Muscle layer of colon (tissue), 2 donors: ENCODE measurements around the gene MYL5.
"Not testable (repeated sequence)": the region's sequence is repeated elsewhere in the genome, so short reads cannot be mapped to it uniquely, and the experiment has no call there.

ENCODE experiments used
- H3K27ac ChIP-seq: one replicate; pipeline ENCODE4 v1.7.0; 2013; ENCODE audit warnings: low read depth, mild to moderate bottlenecking, low read length, moderate library complexity
- H3K27me3 ChIP-seq, 2 donors: one replicate each; pipeline ENCODE4 v1.7.0; 2013; ENCODE audit warnings: low read length in 2 of 2, mild to moderate bottlenecking in 2 of 2; ENCODE audit not compliant: insufficient read depth in 2 of 2, control insufficient read depth in 1 of 2
- H3K36me3 ChIP-seq: one replicate; pipeline ENCODE4 v1.7.0; 2013; ENCODE audit warnings: mild to moderate bottlenecking, low read length; ENCODE audit not compliant: insufficient read depth
- H3K4me1 ChIP-seq: one replicate; pipeline ENCODE4 v1.7.0; 2013; ENCODE audit warnings: mild to moderate bottlenecking, low read length; ENCODE audit not compliant: insufficient read depth
- H3K4me3 ChIP-seq, 2 donors: one replicate each; pipeline ENCODE4 v1.7.0; 2013; ENCODE audit warnings: low read length in 2 of 2, low read depth in 1 of 2, mild to moderate bottlenecking in 1 of 2, moderate library complexity in 1 of 2
- H3K9ac ChIP-seq: one replicate; pipeline ENCODE4 v1.7.0; 2013; ENCODE audit warnings: low read length
- H3K9me3 ChIP-seq: one replicate; pipeline ENCODE4 v1.7.0; 2013; ENCODE audit warnings: mild to moderate bottlenecking, low read length
- donor health status: abdominal sarcoma.
- donor health status: Adenocarcinoma of cecum.

Gene MYL5

DNA sequence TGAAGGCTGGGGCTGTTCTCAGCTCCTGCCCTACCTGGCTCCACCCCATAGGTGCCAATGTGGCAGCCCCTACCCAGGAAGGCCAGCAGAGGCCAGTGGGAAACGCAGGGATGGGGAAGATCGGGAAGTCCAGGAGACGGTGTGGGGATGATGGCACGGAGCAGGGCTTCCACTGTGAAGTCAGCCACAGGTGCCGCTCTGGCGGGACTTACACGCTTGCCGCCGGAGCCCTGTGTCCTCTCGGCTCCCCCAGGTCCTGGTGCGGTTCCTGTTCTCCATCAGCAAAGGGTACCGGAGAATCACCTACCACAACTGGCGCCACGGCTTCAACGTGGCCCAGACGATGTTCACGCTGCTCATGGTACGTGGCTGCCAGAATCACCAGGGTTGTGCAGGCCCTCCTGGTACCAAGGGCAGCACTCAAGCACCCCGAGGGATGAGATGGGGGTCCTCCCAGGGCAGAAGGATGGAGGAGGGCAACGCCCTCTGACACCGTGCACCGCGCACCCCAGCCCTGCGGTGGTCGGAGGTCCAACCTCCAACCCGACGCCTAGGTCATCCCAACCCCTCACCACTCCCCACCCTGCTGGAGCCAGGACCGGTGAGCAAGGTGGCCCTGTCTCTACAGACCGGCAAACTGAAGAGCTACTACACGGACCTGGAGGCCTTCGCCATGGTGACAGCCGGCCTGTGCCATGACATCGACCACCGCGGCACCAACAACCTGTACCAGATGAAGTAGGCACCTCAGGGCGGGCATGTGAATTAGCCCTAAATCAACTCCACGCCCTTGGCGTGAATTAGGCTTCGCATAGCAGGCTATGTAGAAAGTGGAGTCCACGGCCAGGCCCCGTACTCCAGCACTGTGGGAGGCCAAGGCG lies 12.2 kb upstream of the MYL5 start:
- Histone ChIP-seq H3K9me3 (no peaks in the 10 kb centered on the region), H3K4me3 (no peak overlapping the region), H3K27ac (no peak overlapping the region), H3K9ac (no peak overlapping the region), H3K27me3 (no peaks in the 10 kb centered on the region), H3K36me3 (no peaks in the 10 kb centered on the region), H3K4me1 (no peaks in the 10 kb centered on the region)

GRCh38 chr4:663046-663437 lies 11.3 kb upstream of the MYL5 start:
- H3K4me1 ChIP-seq, result no peaks in the 10 kb centered on the region
- H3K27ac ChIP-seq, result no peak overlapping the region
- no peaks in the 10 kb centered on the region for H3K36me3 ChIP-seq

DNA sequence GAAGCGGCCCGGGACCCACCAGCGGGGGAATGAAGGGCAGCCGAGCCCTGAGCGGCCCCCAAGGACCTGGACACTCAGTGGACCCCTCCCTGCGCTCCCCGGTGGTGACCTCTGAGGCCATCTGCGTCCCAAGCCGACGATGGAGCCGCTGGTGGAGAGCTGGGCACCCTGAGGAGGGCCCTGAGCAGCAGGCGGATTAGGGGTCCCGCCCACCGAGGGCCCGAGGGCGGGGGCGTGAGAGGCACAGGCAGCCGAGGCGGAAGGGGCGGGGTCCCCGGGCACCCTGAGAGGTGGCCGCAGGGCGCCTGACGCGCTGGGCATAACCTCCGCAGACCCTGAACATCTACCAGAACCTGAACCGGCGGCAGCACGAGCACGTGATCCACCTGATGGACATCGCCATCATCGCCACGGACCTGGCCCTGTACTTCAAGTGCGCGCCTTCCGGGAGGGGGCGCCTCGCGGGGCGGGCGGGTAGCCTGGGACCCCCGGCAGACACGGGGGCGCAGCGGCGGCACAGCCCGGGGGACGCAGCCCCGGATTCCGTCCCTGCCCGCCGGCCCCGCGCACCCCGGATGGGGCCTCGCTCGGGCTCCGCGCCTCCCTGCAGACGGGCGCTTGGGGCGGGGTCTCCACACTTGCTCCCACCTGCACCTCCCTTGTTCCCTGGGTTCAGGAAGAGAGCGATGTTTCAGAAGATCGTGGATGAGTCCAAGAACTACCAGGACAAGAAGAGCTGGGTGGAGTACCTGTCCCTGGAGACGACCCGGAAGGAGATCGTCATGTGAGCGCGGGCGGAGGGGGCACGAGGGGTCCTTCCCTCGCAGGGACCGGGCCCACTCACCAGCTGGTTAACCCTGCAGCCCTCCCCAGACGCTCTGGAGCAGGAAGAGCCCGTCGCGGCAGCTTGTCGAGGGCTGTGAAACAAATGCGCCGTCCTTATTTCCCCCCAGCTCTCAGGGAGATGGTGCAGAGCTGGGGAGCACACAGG lies 10.6 kb upstream of the MYL5 start:
- Histone ChIP-seq H3K9me3 (no peaks in the 10 kb centered on the region), H3K36me3 (no peaks in the 10 kb centered on the region), H3K9ac (no peak overlapping the region), H3K27me3 (no peaks in the 10 kb centered on the region), H3K4me1 (no peaks in the 10 kb centered on the region), H3K27ac (no peak overlapping the region), H3K4me3 (peak overlapping the region; percentile 47 to 67)

More at GRCh38 chr4:663046-663437, 11.3 kb upstream of the MYL5 start:
- Histone ChIP-seq H3K27me3 (no peaks in the 10 kb centered on the region), H3K9ac (no peak overlapping the region), H3K4me3 (peak overlapping the region in 1 of 2 donors; percentile 47), H3K9me3 (no peaks in the 10 kb centered on the region)

- no peak overlapping the region for H3K27ac ChIP-seq
- no peaks in the 10 kb centered on the region for H3K9me3 ChIP-seq
- H3K9ac ChIP-seq, result no peak overlapping the region
- no peaks in the 10 kb centered on the region for H3K4me1 ChIP-seq
- no peaks in the 10 kb centered on the region for H3K36me3 ChIP-seq
- H3K4me3 ChIP-seq, result no peak overlapping the region
- no peaks in the 10 kb centered on the region for H3K27me3 ChIP-seq
Observed at GRCh38 chr4:664713-665231, 9.6 kb upstream of the MYL5 start.

- H3K27ac ChIP-seq, result no peak overlapping the region
- H3K27me3 ChIP-seq, result no peaks in the 10 kb centered on the region
- no peak overlapping the region for H3K9ac ChIP-seq
- H3K9me3 ChIP-seq, result no peaks in the 10 kb centered on the region
- no peaks in the 10 kb centered on the region for H3K4me1 ChIP-seq
- H3K4me3 ChIP-seq, result no peak overlapping the region
- H3K36me3 ChIP-seq, result no peaks in the 10 kb centered on the region
Observed at GRCh38 chr4:665381-665750, 9.0 kb upstream of the MYL5 start.

- Histone ChIP-seq H3K9me3 (no peaks in the 10 kb centered on the region), H3K4me3 (no peak overlapping the region), H3K27me3 (no peaks in the 10 kb centered on the region), H3K4me1 (no peaks in the 10 kb centered on the region), H3K36me3 (no peaks in the 10 kb centered on the region), H3K27ac (no peak overlapping the region), H3K9ac (no peak overlapping the region)
Observed at GRCh38 chr4:665751-666435, 8.4 kb upstream of the MYL5 start.

DNA sequence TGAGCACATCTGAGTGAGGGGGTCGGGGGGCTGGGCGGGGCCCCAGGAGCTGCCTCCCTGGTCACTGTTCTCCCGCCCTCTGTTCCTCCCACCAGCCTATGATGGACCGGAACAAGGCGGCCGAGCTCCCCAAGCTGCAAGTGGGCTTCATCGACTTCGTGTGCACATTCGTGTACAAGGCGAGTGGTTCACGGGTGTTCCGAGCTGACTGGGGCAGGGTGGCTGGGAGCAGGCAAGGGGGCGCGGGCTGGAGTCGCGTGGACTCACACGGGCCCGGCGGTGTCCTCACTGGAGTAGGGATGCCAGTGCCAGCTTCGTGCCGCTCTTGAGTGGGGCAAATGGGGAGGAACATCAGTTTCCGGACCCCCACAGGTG lies 7.9 kb upstream of the MYL5 start:
- Histone ChIP-seq H3K36me3 (peaks cover 2% of the 10 kb centered on the region), H3K4me3 (no peak overlapping the region), H3K27me3 (no peaks in the 10 kb centered on the region), H3K9ac (no peak overlapping the region), H3K4me1 (no peaks in the 10 kb centered on the region), H3K27ac (no peak overlapping the region), H3K9me3 (no peaks in the 10 kb centered on the region)

- Histone ChIP-seq H3K27ac (no peak overlapping the region), H3K9me3 (no peaks in the 10 kb centered on the region), H3K9ac (no peak overlapping the region), H3K36me3 (peaks cover 8% of the 10 kb centered on the region), H3K4me1 (no peaks in the 10 kb centered on the region), H3K4me3 (no peak overlapping the region), H3K27me3 (no peaks in the 10 kb centered on the region)
Observed at GRCh38 chr4:666822-667544, 7.4 kb upstream of the MYL5 start.

- no peak overlapping the region for H3K9ac ChIP-seq
- H3K4me1 ChIP-seq, result no peaks in the 10 kb centered on the region
- no peaks in the 10 kb centered on the region for H3K27me3 ChIP-seq
- H3K4me3 ChIP-seq, result no peak overlapping the region
- peaks cover 8% of the 10 kb centered on the region for H3K36me3 ChIP-seq
- H3K27ac ChIP-seq, result no peak overlapping the region
- H3K9me3 ChIP-seq, result no peaks in the 10 kb centered on the region
Observed at GRCh38 chr4:667545-667925, 6.8 kb upstream of the MYL5 start.

- not testable (repeated sequence) for H3K27me3 ChIP-seq, H3K4me1 ChIP-seq, H3K36me3 ChIP-seq, H3K27ac ChIP-seq, H3K9ac ChIP-seq, H3K9me3 ChIP-seq, H3K4me3 ChIP-seq
Observed at GRCh38 chr4:668219-668618, 6.1 kb upstream of the MYL5 start.
